K562 (cell line): ENCODE measurements around the gene TTLL11. TPM values are rescaled to one million over a fixed set of nuclear protein-coding genes. Genes with fewer than 3 reads are reported as not detected.

ENCODE experiments used
- ATAC-seq: fragments of 200-7000 bp; cut with Tn5 transposase; 3 replicates; pipeline ENCODE4 v1.9.1; 2020; ENCODE audit warnings: moderate library complexity
- BruUV-seq: library from RNA; stranded (reverse); fragments of 400-500 nt; replicated peaks from 2 replicates; lab custom pipeline; 2021; lab: Mats Ljungman, UMichigan
- CTCF ChIA-PET: fragments of 300-600 bp; formaldehyde crosslinking; extraction: SDS; loops from one replicate; lab custom pipeline; 2021; ENCODE audit warnings: low intra/inter-chr PET ratio; lab: Yijun Ruan, JAX
- POLR2A ChIA-PET: fragments of 300-600, 350-650 bp; sonication (Branson Sonifier 250); formaldehyde crosslinking; extraction: SDS; loops from one replicate; lab custom pipeline; 2021; ENCODE audit warnings: antibody characterized with exemption, inconsistent platforms; lab: Yijun Ruan, JAX
- DNase-seq, 4 experiments: peaks; one replicate each; pipeline versions ENCODE4 v3.0.0 to v3.0.0-alpha.2; 2011 to 2018; ENCODE audit warnings: low spot score in 3 of 4, mixed read lengths in 3 of 4; ENCODE audit errors: extremely low read depth in 1 of 4
- FAIRE-seq: peaks from 2 replicates; lab custom pipeline; 2011; peaks lifted over from hg19 to GRCh38; lab: Jason Lieb, UNC
- H2AFZ ChIP-seq: 2 replicates; pipeline ENCODE4 v1.6.0; 2011; ENCODE audit warnings: low read depth, low read length, control low read depth, inconsistent platforms
- H3K27ac ChIP-seq: fragments of 200-600 bp; 3 replicates; pipeline ENCODE4 v1.8.0; 2011; ENCODE audit warnings: low read depth, mild to moderate bottlenecking, control low read depth, inconsistent platforms, low read length, moderate library complexity, mixed read lengths; ENCODE audit errors: extremely low read depth
- H3K27me3 ChIP-seq, 2 experiments: fragments of 300-600 bp in 1 of 2; 2 replicates in 1 of 2; 3 replicates in 1 of 2; pipeline versions ENCODE4 v1.6.0 to v1.8.0; 2011; ENCODE audit warnings: inconsistent platforms in 2 of 2, low read length in 2 of 2, mild to moderate bottlenecking in 1 of 2, mixed read lengths in 1 of 2, moderate library complexity in 1 of 2; ENCODE audit not compliant: control insufficient read depth in 2 of 2, insufficient read depth in 2 of 2
- H3K36me3 ChIP-seq: fragments of 300-600 bp; 3 replicates; pipeline ENCODE4 v1.8.0; 2011; ENCODE audit warnings: mild to moderate bottlenecking, low read length, inconsistent platforms; ENCODE audit not compliant: control insufficient read depth, insufficient read depth
- H3K4me1 ChIP-seq, 2 experiments: fragments of 200-600 bp in 1 of 2; replicated peaks in 1 of 2; 2 replicates in 1 of 2; 3 replicates in 1 of 2; pipeline versions ENCODE4 v1.5.1 to v1.8.0; 2011; ENCODE audit warnings: inconsistent platforms in 2 of 2, low read length in 2 of 2, mild to moderate bottlenecking in 1 of 2, mixed read lengths in 1 of 2, moderate library complexity in 1 of 2; ENCODE audit not compliant: control insufficient read depth in 2 of 2, insufficient read depth in 2 of 2
- H3K4me2 ChIP-seq: 2 replicates; pipeline ENCODE4 v1.6.1; 2011; ENCODE audit warnings: low read length, control low read depth, inconsistent platforms, mixed read lengths; ENCODE audit not compliant: insufficient read depth
- H3K4me3 ChIP-seq: fragments of 200-600 bp; sonication (generic), shearing (Covaris generic); 2 replicates; pipeline ENCODE4 v1.5.1; 2016; ENCODE audit warnings: control low read depth, inconsistent platforms
- H3K79me2 ChIP-seq: fragments of 200-600 bp; 3 replicates; pipeline ENCODE4 v1.8.0; 2011; ENCODE audit warnings: low read length, inconsistent platforms; ENCODE audit not compliant: control insufficient read depth, insufficient read depth
- H3K9ac ChIP-seq, 2 experiments: 2 replicates each; pipeline versions ENCODE4 v1.6.0 to v1.6.1; 2011; ENCODE audit warnings: low read depth in 2 of 2, low read length in 2 of 2, control low read depth in 1 of 2, inconsistent platforms in 1 of 2, mild to moderate bottlenecking in 1 of 2, mixed read lengths in 1 of 2; ENCODE audit not compliant: insufficient read depth in 1 of 2
- H3K9me1 ChIP-seq: one replicate; pipeline ENCODE4 v1.6.0; 2011; ENCODE audit warnings: inconsistent platforms, mild to moderate bottlenecking, low read length, moderate library complexity; ENCODE audit not compliant: control insufficient read depth, insufficient read depth
- H3K9me3 ChIP-seq: replicated peaks from 2 replicates; pipeline ENCODE4 v1.5.1; 2011; ENCODE audit warnings: low read depth, low read length, inconsistent platforms; ENCODE audit not compliant: control insufficient read depth, insufficient read depth
- H4K20me1 ChIP-seq: replicated peaks from 2 replicates; pipeline ENCODE4 v1.6.1; 2011; ENCODE audit warnings: low read length, inconsistent platforms, mixed read lengths; ENCODE audit not compliant: control insufficient read depth, insufficient read depth
- ARHGAP35 ChIP-seq: fragments of 450-650 bp; IDR thresholded peaks from 2 replicates; pipeline ENCODE4 v1.6.1; 2018; ENCODE audit not compliant: partially characterized antibody
- CHD4 ChIP-seq: fragments of 200-600 bp; sonication (generic); IDR thresholded peaks from 3 replicates; pipeline ENCODE4 v1.6.1; 2012; ENCODE audit warnings: low read depth, mild to moderate bottlenecking, mixed read lengths, low read length, inconsistent platforms; ENCODE audit not compliant: insufficient read depth, insufficient replicate concordance, poor library complexity, severe bottlenecking
- CREB3L1 ChIP-seq: fragments of 450-650 bp; IDR thresholded peaks from 2 replicates; pipeline ENCODE4 v1.6.1; 2014; ENCODE audit warnings: low read depth, mild to moderate bottlenecking, moderate library complexity, borderline replicate concordance
- HDAC3 ChIP-seq: fragments of 450-650 bp; IDR thresholded peaks from 2 replicates; pipeline ENCODE4 v1.6.1; 2018; ENCODE audit warnings: borderline replicate concordance, mild to moderate bottlenecking, moderate library complexity; ENCODE audit not compliant: partially characterized antibody
- KAT2B ChIP-seq: IDR thresholded peaks from one replicate; pipeline ENCODE4 v1.6.1; 2012; ENCODE audit warnings: low read depth, mild to moderate bottlenecking, control low read depth, inconsistent platforms, low read length, moderate library complexity
- KDM4B ChIP-seq, 2 experiments: fragments of 450-650 bp in 1 of 2; sonication (generic) in 1 of 2; IDR thresholded peaks; 2 replicates each; pipeline ENCODE4 v1.6.1; 2016 to 2017; ENCODE audit warnings: borderline replicate concordance in 2 of 2, antibody characterized with exemption in 1 of 2, low read depth in 1 of 2, mild to moderate bottlenecking in 1 of 2
- LCOR ChIP-seq: sonication (generic); formaldehyde crosslinking; IDR thresholded peaks from 2 replicates; pipeline ENCODE4 v1.8.0; 2022; ENCODE audit warnings: mild to moderate bottlenecking, missing genetic modification reagents
- LEF1 ChIP-seq: fragments of 450-650 bp; IDR thresholded peaks from 2 replicates; pipeline ENCODE4 v1.6.1; 2016; ENCODE audit warnings: mild to moderate bottlenecking
- MXI1 ChIP-seq: IDR thresholded peaks from 2 replicates; pipeline ENCODE4 v1.6.1; 2011; ENCODE audit warnings: low read depth, mild to moderate bottlenecking, improper control_type of control experiment, low read length
- RAD21 ChIP-seq, 2 experiments: fragments of 250-450 bp in 1 of 2; fragments of 450-650 bp in 1 of 2; sonication (Bioruptor Pico) in 1 of 2; formaldehyde crosslinking in 1 of 2; IDR thresholded peaks in 1 of 2; conservative IDR thresholded peaks in 1 of 2; 2 replicates each; pipeline versions ENCODE4 v1.4.0 to v1.8.0; 2020 to 2022; ENCODE audit warnings: mild to moderate bottlenecking in 2 of 2, moderate library complexity in 1 of 2
- RBM25 ChIP-seq: fragments of 200-400 bp; formaldehyde crosslinking; IDR thresholded peaks from 2 replicates; pipeline ENCODE4 v1.6.1; 2018; ENCODE audit warnings: low read length, low read depth, moderate library complexity; ENCODE audit not compliant: severe bottlenecking
- SFPQ ChIP-seq: fragments of 200-400 bp; formaldehyde crosslinking; IDR thresholded peaks from 2 replicates; pipeline ENCODE4 v1.6.1; 2017; ENCODE audit warnings: mild to moderate bottlenecking, low read depth, low read length, moderate library complexity
- SIRT6 ChIP-seq: IDR thresholded peaks from one replicate; pipeline ENCODE4 v1.6.1; 2012; ENCODE audit warnings: low read depth, mild to moderate bottlenecking, control low read depth, inconsistent platforms, low read length, moderate library complexity
- SP2 ChIP-seq: IDR thresholded peaks from 2 replicates; pipeline ENCODE4 v1.6.1; 2011; ENCODE audit warnings: mild to moderate bottlenecking, low read depth, low read length, moderate library complexity; ENCODE audit not compliant: poor library complexity, severe bottlenecking; ENCODE audit errors: extremely low read depth
- TOE1 ChIP-seq, 2 experiments: fragments of 450-650 bp in 1 of 2; sonication (generic) in 1 of 2; formaldehyde crosslinking in 1 of 2; IDR thresholded peaks; 2 replicates each; pipeline versions ENCODE4 v1.7.1 to v1.8.0; 2016 to 2022; ENCODE audit warnings: borderline replicate concordance in 2 of 2, mild to moderate bottlenecking in 2 of 2, antibody characterized with exemption in 1 of 2, inconsistent platforms in 1 of 2, low read depth in 1 of 2, missing genetic modification reagents in 1 of 2, moderate library complexity in 1 of 2
- ZNF282 ChIP-seq: sonication (generic); formaldehyde crosslinking; IDR thresholded peaks from 2 replicates; pipeline ENCODE4 v1.8.1; 2023; ENCODE audit warnings: missing genetic modification reagents
- ZNF444 ChIP-seq: fragments of 250-450 bp; sonication (Bioruptor Pico); IDR thresholded peaks from 2 replicates; pipeline ENCODE4 v1.4.0; 2020; ENCODE audit warnings: mild to moderate bottlenecking, moderate library complexity
- ZNF696 ChIP-seq: fragments of 250-450 bp; sonication (Bioruptor Pico); conservative IDR thresholded peaks from 2 replicates; pipeline ENCODE4 v1.4.0; 2020; ENCODE audit warnings: mild to moderate bottlenecking, moderate library complexity
- WGBS: fragments of 100-300 bp; shearing (Covaris generic); methylation state at CpG from one replicate; pipeline ENCODE4 v1.1.6; 2016; ENCODE audit warnings: low coverage, mixed read lengths; ENCODE audit not compliant: insufficient coverage; ENCODE audit errors: missing lambda C conversion rate; 5-methylcytosine and 5-hydroxymethylcytosine counted together
- in situ Hi-C: fragments of 300-500 bp; cut with MboI; formaldehyde crosslinking; loops from 4 replicates; pipeline ENCODE4 v1.15.0; 2018; ENCODE audit warnings: inconsistent platforms, mixed read lengths
- intact Hi-C: fragments of 100-400 bp; cut with micrococcal nuclease; formaldehyde crosslinking; loops from 2 replicates; pipeline ENCODE4 v1.14.2; 2022
- polyA plus RNA-seq, 8 experiments: library from polyadenylated mRNA; depleted of rRNA in 4 of 8; stranded (reverse) in 5 of 8; unstranded in 3 of 8; fragments of >200 nt; fragmentation: Nextera tagmentation in 2 of 8; fragmentation: Illumina TruSeq in 1 of 8; extraction: Ambion mirVana in 2 of 8; extraction: Trizol in 1 of 8; gene quantifications; 2 replicates each; pipeline versions ENCODE4 v1.2.1 to v1.2.3, GENCODE V29; 2011 to 2014; ENCODE audit warnings: inconsistent platforms in 1 of 8, missing spikeins in 1 of 8
- total RNA-seq, 7 experiments: library from RNA; depleted of rRNA in 6 of 7; stranded (reverse); fragments of >200 nt in 6 of 7; fragmentation: Illumina TruSeq in 2 of 7; extraction: Trizol in 2 of 7; gene quantifications; 2 replicates each; pipeline versions ENCODE4 v1.2.1 to v1.2.3, GENCODE V29; 2011 to 2021; ENCODE audit warnings: low replicate concordance in 1 of 7

TTLL11 gene
- total and polyA plus RNA-seq, 9 of the 15 experiments (the other 6 are each of a cell fraction or from before 2014, with no cell fraction given) = 0.83 to 4.4 (median 2.7) TPM

DNA sequence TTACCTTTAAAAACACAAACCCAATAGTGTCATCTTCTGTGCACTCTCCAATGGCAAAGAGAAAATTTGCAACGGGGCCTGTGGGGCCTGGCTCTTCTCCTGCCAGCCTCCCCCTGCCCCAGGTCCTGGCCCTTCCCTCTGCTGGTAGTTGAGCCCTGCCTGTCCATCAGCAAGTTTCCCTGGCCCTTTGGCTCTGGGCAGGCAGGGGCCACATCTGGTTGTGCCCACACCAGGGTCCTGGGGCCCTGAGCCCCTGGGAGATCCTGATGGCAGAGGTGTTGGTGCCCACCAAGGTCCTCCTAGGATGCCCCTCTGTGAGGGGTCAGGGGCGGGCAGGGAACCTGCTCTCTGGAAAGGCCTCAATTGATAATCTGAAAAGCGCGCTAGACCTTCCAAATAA is 284.3 kb downstream of the TTLL11 start:
- POLR2A ChIA-PET = no interaction called here
- TF ChIP-seq ZNF282 (no peak), LCOR (CRISPR knock-in tag) (no peak), SFPQ (no peak), HDAC3 (no peak), KAT2B (no peak), RAD21 (CRISPR knock-in tag; conservative IDR thresholded peaks at IDR 0.05 in 1 of 2, IDR thresholded peaks at IDR 0.05 in 1 of 2) (no peak), SP2 (no peak), TOE1 (IDR thresholded peaks at IDR 0.05; ENCODE audit: borderline replicate concordance) (no peak), TOE1 (CRISPR knock-in tag; IDR thresholded peaks at IDR 0.05; ENCODE audit: borderline replicate concordance, low read depth) (no peak), ARHGAP35 (no peak), ZNF696 (CRISPR knock-in tag) (no peak), LEF1 (no peak), SIRT6 (no peak), RBM25 (no peak), MXI1 (no peak), CREB3L1 (no peak), CHD4 (no peak), ZNF444 (CRISPR knock-in tag) (no peak), KDM4B (IDR thresholded peaks at IDR 0.05; ENCODE audit: borderline replicate concordance in 2 of 2, low read depth in 1 of 2) (no peak)

More for the DNA sequence above, 284.3 kb downstream of the TTLL11 start:
- Histone ChIP-seq H3K27me3 (peaks cover 5 to 42% of the 10 kb centered on the region in 2 experiments), H3K9me3 (no peaks in the 10 kb centered on the region), H3K9ac (no peak overlapping the region), H3K4me2 (no peak overlapping the region), H3K36me3 (no peaks in the 10 kb centered on the region), H4K20me1 (no peaks in the 10 kb centered on the region; the same call in 1 of the 2 replicates), H3K4me1 (no peaks in the 10 kb centered on the region), H3K4me3 (no peak overlapping the region), H2AFZ (no peak overlapping the region), H3K79me2 (no peaks in the 10 kb centered on the region), H3K27ac (no peak overlapping the region), H3K9me1 (no peaks in the 10 kb centered on the region)
- CTCF ChIA-PET = no interaction called here
- WGBS = 0% methylated on average over 3 of the region's 4 CpGs
- in situ Hi-C loops (no loop called here), intact Hi-C loops (no loop called here)
- no peak for FAIRE-seq
- DNase-seq = no peak
- BruUV-seq = no TSS peak
- no peak for ATAC-seq
